Liver (tissue), 9 donors: ENCODE results near the gene FAM186B. TPM values are rescaled to one million over a fixed set of nuclear protein-coding genes. Genes with fewer than 3 reads are reported as not detected.

Experiments used
- DNase-seq: peaks from one replicate; pipeline ENCODE4 v3.0.0-alpha.2; 2017; ENCODE audit warnings: low spot score
- H3K27ac ChIP-seq, 2 donors: one replicate each; pipeline ENCODE4 v1.7.0; 2013; ENCODE audit warnings: inconsistent platforms in 2 of 2, low read length in 2 of 2, control low read depth in 1 of 2, low read depth in 1 of 2, mild to moderate bottlenecking in 1 of 2
- H3K27me3 ChIP-seq, 4 donors: one replicate each; pipeline versions ENCODE4 v1.6.1 to v1.7.0; 2013; ENCODE audit warnings: low read length in 3 of 4, inconsistent platforms in 1 of 4, mild to moderate bottlenecking in 1 of 4, moderate library complexity in 1 of 4; ENCODE audit not compliant: control insufficient read depth in 4 of 4, insufficient read depth in 4 of 4
- H3K36me3 ChIP-seq, 4 donors: one replicate each; pipeline versions ENCODE4 v1.6.1 to v1.7.0; 2013; ENCODE audit warnings: low read length in 3 of 4, mild to moderate bottlenecking in 3 of 4, low read depth in 1 of 4, moderate library complexity in 1 of 4; ENCODE audit not compliant: control insufficient read depth in 4 of 4, insufficient read depth in 3 of 4
- H3K4me1 ChIP-seq, 4 donors: one replicate each; pipeline versions ENCODE4 v1.6.1 to v1.7.0; 2013; ENCODE audit warnings: low read length in 3 of 4, mild to moderate bottlenecking in 3 of 4, moderate library complexity in 1 of 4; ENCODE audit not compliant: control insufficient read depth in 4 of 4, insufficient read depth in 4 of 4
- H3K4me3 ChIP-seq, 3 donors: one replicate each; pipeline versions ENCODE4 v1.6.1 to v1.7.0; 2013; ENCODE audit warnings: low read length in 3 of 3, control low read depth in 1 of 3, low read depth in 1 of 3, mild to moderate bottlenecking in 1 of 3
- H3K9ac ChIP-seq, 2 donors: one replicate each; pipeline ENCODE4 v1.7.0; 2013; ENCODE audit warnings: low read length in 2 of 2, mild to moderate bottlenecking in 2 of 2, moderate library complexity in 2 of 2, control low read depth in 1 of 2, low read depth in 1 of 2
- H3K9me3 ChIP-seq, 4 donors: one replicate each; pipeline versions ENCODE4 v1.6.1 to v1.7.0; 2013; ENCODE audit warnings: low read length in 3 of 4; ENCODE audit not compliant: control insufficient read depth in 4 of 4
- ATF3 ChIP-seq: IDR thresholded peaks from 2 replicates; pipeline ENCODE4 v1.6.1; 2016; ENCODE audit warnings: antibody characterized with exemption
- EGR1 ChIP-seq, 2 donors: IDR thresholded peaks; 2 replicates each; pipeline ENCODE4 v1.6.1; 2016 to 2018; ENCODE audit warnings: antibody characterized with exemption in 2 of 2, low read depth in 2 of 2
- FOXA1 ChIP-seq: IDR thresholded peaks from 2 replicates; pipeline ENCODE4 v1.6.1; 2016; ENCODE audit warnings: antibody characterized with exemption
- FOXA2 ChIP-seq: IDR thresholded peaks from 2 replicates; pipeline ENCODE4 v1.6.1; 2016; ENCODE audit warnings: antibody characterized with exemption
- GABPA ChIP-seq, 2 donors: IDR thresholded peaks in 1 of 2; conservative IDR thresholded peaks in 1 of 2; 2 replicates each; pipeline ENCODE4 v1.6.1; 2016; ENCODE audit warnings: antibody characterized with exemption in 2 of 2, mild to moderate bottlenecking in 1 of 2, moderate library complexity in 1 of 2
- HNF4A ChIP-seq, 2 donors: conservative IDR thresholded peaks; 2 replicates each; pipeline ENCODE4 v1.6.1; 2016; ENCODE audit warnings: antibody characterized with exemption in 2 of 2, mild to moderate bottlenecking in 2 of 2
- HNF4G ChIP-seq: IDR thresholded peaks from 2 replicates; pipeline ENCODE4 v1.6.1; 2016; ENCODE audit warnings: antibody characterized with exemption
- JUND ChIP-seq, 2 donors: IDR thresholded peaks; 2 replicates each; pipeline ENCODE4 v1.6.1; 2016; ENCODE audit warnings: antibody characterized with exemption in 2 of 2
- MAX ChIP-seq: IDR thresholded peaks from 2 replicates; pipeline ENCODE4 v1.6.1; 2016; ENCODE audit warnings: antibody characterized with exemption
- NR2F2 ChIP-seq: IDR thresholded peaks from 2 replicates; pipeline ENCODE4 v1.6.1; 2016; ENCODE audit warnings: antibody characterized with exemption
- RAD21 ChIP-seq, 2 donors: IDR thresholded peaks; 2 replicates each; pipeline ENCODE4 v1.6.1; 2016; ENCODE audit warnings: antibody characterized with exemption in 2 of 2, mild to moderate bottlenecking in 2 of 2
- REST ChIP-seq: IDR thresholded peaks from 2 replicates; pipeline ENCODE4 v1.6.1; 2016; ENCODE audit warnings: antibody characterized with exemption, mild to moderate bottlenecking
- RXRA ChIP-seq, 2 donors: IDR thresholded peaks; 2 replicates each; pipeline ENCODE4 v1.6.1; 2017 to 2018; ENCODE audit warnings: antibody characterized with exemption in 2 of 2, mild to moderate bottlenecking in 1 of 2
- SP1 ChIP-seq: IDR thresholded peaks from 2 replicates; pipeline ENCODE4 v1.6.1; 2018; ENCODE audit warnings: antibody characterized with exemption, mild to moderate bottlenecking
- TAF1 ChIP-seq: conservative IDR thresholded peaks from 2 replicates; pipeline ENCODE4 v1.6.1; 2016; ENCODE audit warnings: antibody characterized with exemption, mild to moderate bottlenecking
- YY1 ChIP-seq: IDR thresholded peaks from 2 replicates; pipeline ENCODE4 v1.6.1; 2016; ENCODE audit warnings: antibody characterized with exemption, mild to moderate bottlenecking
- WGBS: extraction: QIAGEN DNeasy Blood & Tissue Kit; methylation state at CpG from one replicate; pipeline ENCODE4 v1.1.7; 2013; 5-methylcytosine and 5-hydroxymethylcytosine counted together
- polyA plus RNA-seq, 2 donors: library from polyadenylated mRNA; stranded (reverse) in 1 of 2; unstranded in 1 of 2; fragments of 200-250 nt in 1 of 2; fragments of >200 nt in 1 of 2; fragmentation: Nextera tagmentation in 1 of 2; extraction: Ambion mirVana in 1 of 2; gene quantifications; one replicate each; pipeline versions ENCODE4 v1.2.1 to v1.2.3, GENCODE V29; 2013 to 2015
- total RNA-seq, 2 donors: library from RNA; depleted of rRNA; stranded (reverse); fragments of >200 nt; gene quantifications; one replicate each; pipeline ENCODE4 v1.2.3, GENCODE V29; 2014
- TF ChIP-seq, protein P1 (sequence below): IDR thresholded peaks from 2 replicates; pipeline ENCODE4 v1.6.1; 2016; ENCODE audit warnings: antibody characterized with exemption
- TF ChIP-seq, protein P2 (sequence below): fragments of 150-350 bp; IDR thresholded peaks from 2 replicates; pipeline ENCODE4 v1.5.1; 2017; ENCODE audit warnings: improper control_type of control experiment, low read depth, low read length; ENCODE audit not compliant: missing input control
- donor health status: healthy.
- donor health status: healthy.
- donor health status: healthy.
- donor health status: healthy.
- donor health status: healthy.

The FAM186B gene
- total and polyA plus RNA-seq, 4 donors = 0.19 to 0.84 (median 0.42) TPM

GRCh38 chr12:49556391-49557186, 48.9 kb downstream of the FAM186B start:
- Histone ChIP-seq H3K27ac (no peak overlapping the region), H3K9ac (no peak overlapping the region), H3K9me3 (no peaks in the 10 kb centered on the region), H3K4me1 (peaks cover 2 to 33% (median 17%) of the 10 kb centered on the region in 4 donors), H3K27me3 (no peaks in the 10 kb centered on the region), H3K36me3 (peaks cover 13 to 37% (median 25%) of the 10 kb centered on the region in 4 donors), H3K4me3 (no peak overlapping the region)
- 71% methylated on average over 12 of the region's 12 CpGs for WGBS
- DNase-seq = no peak
- TF ChIP-seq HNF4A (conservative IDR thresholded peaks at IDR 0.05) = no peak

GRCh38 chr12:49555631-49556390, 49.6 kb downstream of the FAM186B start:
- no peak overlapping the region for H3K9ac ChIP-seq
- no peak for TF ChIP-seq YY1
- TF ChIP-seq, protein P1, sequence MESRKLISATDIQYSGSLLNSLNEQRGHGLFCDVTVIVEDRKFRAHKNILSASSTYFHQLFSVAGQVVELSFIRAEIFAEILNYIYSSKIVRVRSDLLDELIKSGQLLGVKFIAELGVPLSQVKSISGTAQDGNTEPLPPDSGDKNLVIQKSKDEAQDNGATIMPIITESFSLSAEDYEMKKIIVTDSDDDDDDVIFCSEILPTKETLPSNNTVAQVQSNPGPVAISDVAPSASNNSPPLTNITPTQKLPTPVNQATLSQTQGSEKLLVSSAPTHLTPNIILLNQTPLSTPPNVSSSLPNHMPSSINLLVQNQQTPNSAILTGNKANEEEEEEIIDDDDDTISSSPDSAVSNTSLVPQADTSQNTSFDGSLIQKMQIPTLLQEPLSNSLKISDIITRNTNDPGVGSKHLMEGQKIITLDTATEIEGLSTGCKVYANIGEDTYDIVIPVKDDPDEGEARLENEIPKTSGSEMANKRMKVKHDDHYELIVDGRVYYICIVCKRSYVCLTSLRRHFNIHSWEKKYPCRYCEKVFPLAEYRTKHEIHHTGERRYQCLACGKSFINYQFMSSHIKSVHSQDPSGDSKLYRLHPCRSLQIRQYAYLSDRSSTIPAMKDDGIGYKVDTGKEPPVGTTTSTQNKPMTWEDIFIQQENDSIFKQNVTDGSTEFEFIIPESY = no peak
- TF ChIP-seq JUND (IDR thresholded peaks at IDR 0.05) = no peak
- no peak for TF ChIP-seq RAD21 (IDR thresholded peaks at IDR 0.05)
- TF ChIP-seq HNF4G = no peak
- TF ChIP-seq, protein P2, sequence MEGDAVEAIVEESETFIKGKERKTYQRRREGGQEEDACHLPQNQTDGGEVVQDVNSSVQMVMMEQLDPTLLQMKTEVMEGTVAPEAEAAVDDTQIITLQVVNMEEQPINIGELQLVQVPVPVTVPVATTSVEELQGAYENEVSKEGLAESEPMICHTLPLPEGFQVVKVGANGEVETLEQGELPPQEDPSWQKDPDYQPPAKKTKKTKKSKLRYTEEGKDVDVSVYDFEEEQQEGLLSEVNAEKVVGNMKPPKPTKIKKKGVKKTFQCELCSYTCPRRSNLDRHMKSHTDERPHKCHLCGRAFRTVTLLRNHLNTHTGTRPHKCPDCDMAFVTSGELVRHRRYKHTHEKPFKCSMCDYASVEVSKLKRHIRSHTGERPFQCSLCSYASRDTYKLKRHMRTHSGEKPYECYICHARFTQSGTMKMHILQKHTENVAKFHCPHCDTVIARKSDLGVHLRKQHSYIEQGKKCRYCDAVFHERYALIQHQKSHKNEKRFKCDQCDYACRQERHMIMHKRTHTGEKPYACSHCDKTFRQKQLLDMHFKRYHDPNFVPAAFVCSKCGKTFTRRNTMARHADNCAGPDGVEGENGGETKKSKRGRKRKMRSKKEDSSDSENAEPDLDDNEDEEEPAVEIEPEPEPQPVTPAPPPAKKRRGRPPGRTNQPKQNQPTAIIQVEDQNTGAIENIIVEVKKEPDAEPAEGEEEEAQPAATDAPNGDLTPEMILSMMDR = no peak
- TF ChIP-seq SP1 = no peak
- no peak for TF ChIP-seq ATF3
- TF ChIP-seq EGR1 (IDR thresholded peaks at IDR 0.05; ENCODE audit: low read depth in 2 of 2) = no peak
- no peak for TF ChIP-seq FOXA1
- TF ChIP-seq HNF4A (conservative IDR thresholded peaks at IDR 0.05) = no peak
- TF ChIP-seq FOXA2 = no peak
- TF ChIP-seq MAX = no peak
- TF ChIP-seq GABPA (IDR thresholded peaks at IDR 0.05 in 1 of 2, conservative IDR thresholded peaks at IDR 0.05 in 1 of 2) = no peak
- no peak for TF ChIP-seq RXRA (IDR thresholded peaks at IDR 0.05)
- no peak for TF ChIP-seq REST
- TF ChIP-seq NR2F2 = no peak
- TF ChIP-seq TAF1 = no peak
- H3K4me1 ChIP-seq = peaks cover 4 to 40% (median 24%) of the 10 kb centered on the region in 4 donors
- H3K27me3 ChIP-seq = no peaks in the 10 kb centered on the region
- DNase-seq = no peak
- 88% methylated on average over 18 of the region's 18 CpGs for WGBS
- H3K36me3 ChIP-seq = peaks cover 13 to 31% (median 22%) of the 10 kb centered on the region in 4 donors
- no peak overlapping the region for H3K4me3 ChIP-seq
- no peaks in the 10 kb centered on the region for H3K9me3 ChIP-seq
- H3K27ac ChIP-seq = no peak overlapping the region
